GM19043 (cell line): ENCODE data around the gene TECTB.

Source experiments
- ATAC-seq: cut with Tn5 transposase; IDR thresholded peaks from one replicate; pipeline ENCODE4 v1.9.1; 2021; ENCODE audit warnings: low read depth; ENCODE audit not compliant: unreplicated experiment

The TECTB gene

DNA sequence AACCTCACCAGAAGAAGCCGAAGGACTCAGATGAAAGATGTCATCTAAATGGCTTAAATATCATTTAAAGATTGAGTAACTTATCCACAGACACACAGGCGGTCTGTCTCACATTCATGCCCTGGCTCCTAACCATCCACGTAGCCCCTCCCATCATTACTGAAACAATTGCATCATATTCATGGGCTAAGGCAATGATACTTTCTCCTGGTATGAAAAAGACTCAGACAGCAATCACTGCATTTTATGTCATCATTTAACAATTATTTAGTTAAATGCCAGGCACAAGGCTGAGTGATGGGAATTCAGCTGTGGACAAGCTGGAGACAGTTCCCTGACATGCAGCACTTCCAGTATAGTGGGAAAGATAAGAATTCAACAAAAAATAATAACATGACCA is 11.2 kb upstream of the TECTB start:
- ATAC-seq: no peak

GRCh38 chr10:112274831-112275230 is 8.4 kb upstream of the TECTB start:
- no peak for ATAC-seq

- ATAC-seq: no peak
Measured at GRCh38 chr10:112275512-112276245, 7.5 kb upstream of the TECTB start.

DNA sequence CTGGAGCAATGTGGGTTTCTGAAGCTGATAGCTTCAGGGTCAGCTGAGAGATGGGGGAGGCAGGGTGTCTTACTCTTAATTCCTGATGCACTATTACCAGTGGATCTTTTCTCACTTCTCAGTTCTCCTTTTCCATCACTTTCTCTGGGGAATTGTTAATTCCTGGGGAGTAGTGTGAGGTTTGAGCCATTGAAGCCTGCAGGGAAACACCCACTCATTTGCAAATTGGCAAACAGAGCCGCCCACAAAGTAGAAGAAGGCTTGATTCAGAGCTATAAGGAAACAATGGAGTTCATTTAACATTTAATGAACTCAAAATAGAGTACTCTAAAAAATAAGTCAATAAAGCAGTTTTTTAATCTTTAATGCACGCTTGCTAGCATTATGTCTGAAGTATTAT is 4.3 kb upstream of the TECTB start:
- no peak for ATAC-seq

DNA sequence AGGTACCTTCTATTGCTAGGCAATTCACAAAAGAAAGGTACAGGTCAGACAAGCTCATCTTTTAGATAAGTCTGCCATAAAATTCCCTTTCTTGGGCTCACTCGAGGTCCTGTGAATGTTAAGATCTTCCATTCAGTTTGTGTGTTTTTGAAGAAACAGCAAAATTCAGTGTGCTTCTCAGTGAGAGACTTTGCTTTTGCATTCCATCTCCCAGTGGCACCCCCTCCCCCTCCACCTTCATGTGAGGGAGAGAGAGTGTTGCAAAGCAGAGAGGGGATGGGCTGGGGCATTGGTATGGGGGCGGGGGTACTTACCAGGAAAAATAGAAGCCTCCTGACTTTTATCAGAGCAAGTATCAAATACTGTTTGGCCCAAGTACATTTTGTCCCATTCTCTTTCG is 3.8 kb upstream of the TECTB start:
- no peak for ATAC-seq

DNA sequence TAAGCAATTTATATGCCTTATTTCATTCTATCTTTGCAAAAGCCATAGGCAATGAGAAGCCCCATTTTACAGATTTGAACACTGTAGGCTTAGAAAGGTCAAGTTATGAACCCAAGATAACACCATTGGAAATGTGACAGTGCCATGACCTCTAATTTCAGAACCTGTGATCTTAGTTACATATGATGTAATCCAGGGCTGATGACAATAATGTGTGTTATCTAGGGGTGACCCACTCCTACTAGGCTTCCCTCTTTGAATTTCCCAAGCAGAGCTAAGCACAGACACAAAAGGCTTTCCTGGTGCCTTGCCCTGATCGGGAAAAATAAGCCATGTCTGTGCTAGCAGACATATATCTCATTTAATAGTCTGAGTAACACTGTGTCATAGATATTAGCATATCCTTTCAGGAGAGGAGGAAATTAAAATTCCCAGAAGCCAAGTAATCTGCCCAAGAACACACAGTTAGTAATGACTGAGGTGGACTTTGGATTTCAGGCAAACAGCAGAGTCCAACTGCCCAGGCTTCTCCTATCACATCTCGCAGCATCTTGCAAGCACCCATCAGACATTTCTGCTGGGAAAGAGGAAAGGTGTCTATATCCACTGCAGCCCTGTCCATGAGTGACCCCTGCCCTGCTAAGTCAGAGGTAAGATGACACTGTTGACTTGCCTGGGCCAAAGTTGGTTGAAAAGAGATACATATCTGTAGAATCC is 2.8 kb upstream of the TECTB start:
- no peak for ATAC-seq

GRCh38 chr10:112282086-112282485 is 1.1 kb upstream of the TECTB start:
- ATAC-seq: no peak

GRCh38 chr10:112286837-112287818 is 3.9 kb downstream of the TECTB start:
- no peak for ATAC-seq

DNA sequence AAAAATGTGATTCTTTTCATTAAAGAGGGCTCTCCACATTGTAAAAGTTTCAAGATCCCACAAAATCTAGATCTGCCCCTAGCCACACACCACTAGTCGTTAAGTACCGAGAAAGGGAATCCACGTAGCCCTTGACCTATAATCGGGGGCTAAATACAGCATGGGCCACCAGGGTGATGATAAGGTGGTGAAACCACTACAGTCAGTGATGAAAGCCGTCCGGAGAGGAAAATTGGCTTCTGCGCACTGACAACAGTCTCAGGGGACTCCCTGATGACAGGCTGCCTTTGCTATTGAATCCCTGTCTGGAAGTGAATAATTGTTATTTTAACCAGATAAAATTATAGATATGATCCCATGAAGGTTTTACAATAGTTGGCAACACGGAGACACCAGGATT is 4.6 kb downstream of the TECTB start:
- ATAC-seq: no peak

DNA sequence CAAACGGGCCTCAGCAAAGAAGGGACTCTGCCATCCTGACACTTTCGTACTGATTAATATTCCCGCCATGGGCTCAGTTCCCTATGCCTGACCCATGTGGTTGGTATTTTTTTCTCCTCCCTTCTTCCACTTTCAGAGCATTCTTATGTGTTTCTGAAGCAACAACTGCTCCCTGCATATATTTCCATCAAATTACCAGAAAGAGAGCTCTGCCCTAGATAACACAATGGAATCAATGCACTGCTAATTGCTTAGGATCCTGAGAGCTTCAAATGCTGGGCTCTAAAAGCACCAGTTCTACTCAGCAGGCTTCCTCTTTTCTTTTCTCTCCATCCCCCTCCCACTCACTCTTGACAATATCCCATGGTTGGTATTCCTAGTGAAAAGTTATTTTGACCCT is 5.3 kb downstream of the TECTB start:
- ATAC-seq: no peak

DNA sequence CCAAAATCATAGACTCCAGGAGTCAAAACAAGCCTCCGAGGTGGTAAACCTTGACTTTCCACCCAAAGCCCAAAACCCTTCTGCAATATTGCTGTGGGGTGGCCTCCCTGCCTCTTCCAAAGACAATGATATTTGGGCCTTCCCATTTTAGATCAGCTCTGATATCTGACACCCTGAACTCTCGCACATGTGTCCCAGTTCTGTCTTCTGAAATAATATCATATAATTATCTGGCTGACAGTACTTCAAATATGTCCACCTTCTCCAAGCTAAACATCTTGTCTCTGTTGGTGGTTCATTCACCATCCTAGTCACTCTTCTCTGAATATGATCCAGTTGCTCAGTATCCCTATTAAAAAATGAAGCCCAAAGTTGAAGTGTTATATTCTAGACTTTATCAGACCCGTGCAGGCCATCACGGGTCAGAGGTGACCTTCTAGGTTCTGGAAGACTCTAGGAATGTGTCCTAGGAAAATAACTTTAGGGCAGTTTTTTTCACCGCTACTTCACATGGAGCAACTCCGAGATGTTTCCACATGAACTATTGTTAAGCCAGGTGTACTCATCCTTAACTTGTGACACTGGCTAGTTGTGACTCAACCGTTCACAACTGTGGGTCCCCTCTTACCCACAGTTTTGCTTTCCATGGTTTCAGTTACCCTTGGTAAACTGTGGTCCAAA is 6.3 kb downstream of the TECTB start:
- ATAC-seq: no peak

DNA sequence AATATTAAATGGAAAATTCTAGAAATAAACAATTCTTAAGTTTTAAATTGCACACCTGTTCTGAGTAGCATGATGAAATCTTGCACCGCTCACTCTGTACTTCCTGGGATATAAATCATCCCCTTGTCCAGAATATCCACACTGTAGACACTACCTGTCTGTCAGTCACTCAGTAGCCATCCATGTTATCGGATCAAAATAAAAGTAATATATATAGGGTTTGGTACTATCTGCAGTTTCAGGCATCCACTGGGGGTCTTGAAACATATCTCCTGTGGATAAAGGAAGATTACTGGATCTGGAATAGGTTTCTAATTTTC is 6.8 kb downstream of the TECTB start:
- no peak for ATAC-seq

GRCh38 chr10:112294169-112294568 is 11.0 kb downstream of the TECTB start:
- ATAC-seq: no peak

- no peak for ATAC-seq
Measured at GRCh38 chr10:112295853-112296830, 12.9 kb downstream of the TECTB start.

GRCh38 chr10:112296908-112297331 is 13.7 kb downstream of the TECTB start:
- ATAC-seq: no peak

GRCh38 chr10:112298581-112298980 is 15.4 kb downstream of the TECTB start:
- no peak for ATAC-seq

- no peak for ATAC-seq
Measured at GRCh38 chr10:112299456-112299855, 16.3 kb downstream of the TECTB start.

GRCh38 chr10:112302335-112302734 is 19.1 kb downstream of the TECTB start:
- no peak for ATAC-seq

DNA sequence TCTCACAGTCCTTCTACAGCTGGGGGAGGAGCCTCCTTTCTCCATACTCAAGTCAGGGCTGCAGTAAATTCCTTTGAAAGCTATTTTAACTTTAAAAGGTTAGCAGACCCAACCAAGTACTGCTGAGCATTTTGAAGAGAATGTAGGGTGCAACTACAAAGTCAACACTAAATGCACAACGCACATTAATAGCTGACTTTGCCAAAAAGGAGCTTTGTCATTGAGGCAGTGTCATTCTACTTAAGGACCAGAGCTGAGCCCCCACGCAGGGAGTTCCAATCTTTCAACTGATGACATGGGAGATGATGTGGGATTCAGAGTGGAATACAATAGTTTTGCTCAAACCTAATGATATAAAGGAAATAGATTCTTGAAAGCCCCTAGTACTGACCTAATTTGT is 20.3 kb downstream of the TECTB start:
- ATAC-seq: no peak
